OCI-M1 (cell line): Measurements from ENCODE around the gene MAPKBP1.

Experiments used
- DNase-seq: peaks from one replicate; lab custom pipeline; 2025; lab: John Stamatoyannopoulos, UW

Gene MAPKBP1

DNA sequence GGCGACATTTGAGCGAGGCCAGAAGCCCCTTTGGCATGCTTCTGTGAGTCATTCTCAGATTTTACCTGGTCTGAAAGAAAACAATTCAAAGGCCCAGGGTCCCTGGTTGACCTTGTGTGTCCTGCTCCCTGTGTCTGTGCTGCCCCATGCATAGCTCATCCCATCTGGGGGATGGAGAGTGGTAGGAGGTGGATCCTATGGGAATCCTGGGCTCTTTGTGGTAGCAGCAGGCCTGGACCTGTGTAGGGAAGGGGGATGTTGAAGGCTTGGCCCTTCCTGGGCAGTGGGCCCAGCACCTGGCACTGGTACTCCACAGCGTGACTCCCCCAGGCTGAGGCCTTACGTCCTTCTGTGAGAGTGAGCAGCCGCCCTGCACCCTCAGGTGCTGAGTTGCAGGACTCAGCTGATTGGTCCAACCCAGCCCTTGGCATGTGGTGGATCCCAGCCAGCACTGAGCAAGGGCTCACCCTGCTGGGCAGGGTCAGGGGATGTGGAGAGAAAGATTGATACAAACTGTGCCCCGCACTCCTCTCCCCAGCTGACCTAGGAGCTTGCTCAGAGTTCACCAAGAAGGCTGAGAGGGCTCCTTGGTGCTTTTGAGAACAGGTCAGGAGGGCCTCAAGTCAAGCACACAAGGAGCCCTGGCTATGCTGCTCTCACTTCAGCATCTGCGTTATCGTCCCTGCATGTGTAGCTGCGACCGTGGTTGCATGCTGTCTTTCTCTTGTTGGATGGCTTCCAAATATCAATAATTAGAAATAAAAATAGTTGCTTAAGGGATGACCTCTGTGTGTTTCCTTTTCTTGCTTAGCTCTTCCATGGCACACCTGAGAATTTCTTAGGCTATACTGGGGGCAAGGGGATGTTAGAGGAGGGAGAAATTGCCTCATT lies 32.3 kb downstream of the MAPKBP1 start:
- DNase-seq = peak; percentile 14

DNA sequence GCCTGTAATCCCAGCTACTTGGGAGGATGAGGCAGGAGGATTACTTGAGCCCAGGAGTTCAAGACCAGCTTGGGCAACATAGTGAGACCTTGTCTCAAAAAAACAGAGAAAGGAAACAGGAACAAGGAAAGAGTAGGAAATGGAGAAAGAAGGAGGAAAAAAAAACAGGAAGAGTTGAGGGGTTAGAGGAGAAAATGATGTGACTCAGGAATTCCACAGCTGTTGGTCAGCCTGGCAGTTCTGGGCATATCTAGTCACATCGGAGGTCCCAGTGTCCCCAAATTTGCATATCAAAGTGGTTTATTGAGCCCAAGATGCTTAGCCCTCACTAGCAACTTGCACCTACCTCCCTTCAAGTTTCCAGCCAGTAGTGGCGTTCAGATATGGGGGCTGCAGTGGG lies 34.8 kb downstream of the MAPKBP1 start:
- DNase-seq = no peak

GRCh38 chr15:41809526-41810220 lies 35.4 kb downstream of the MAPKBP1 start:
- no peak for DNase-seq

- no peak for DNase-seq
Measured at GRCh38 chr15:41810651-41811431, 36.6 kb downstream of the MAPKBP1 start.

DNA sequence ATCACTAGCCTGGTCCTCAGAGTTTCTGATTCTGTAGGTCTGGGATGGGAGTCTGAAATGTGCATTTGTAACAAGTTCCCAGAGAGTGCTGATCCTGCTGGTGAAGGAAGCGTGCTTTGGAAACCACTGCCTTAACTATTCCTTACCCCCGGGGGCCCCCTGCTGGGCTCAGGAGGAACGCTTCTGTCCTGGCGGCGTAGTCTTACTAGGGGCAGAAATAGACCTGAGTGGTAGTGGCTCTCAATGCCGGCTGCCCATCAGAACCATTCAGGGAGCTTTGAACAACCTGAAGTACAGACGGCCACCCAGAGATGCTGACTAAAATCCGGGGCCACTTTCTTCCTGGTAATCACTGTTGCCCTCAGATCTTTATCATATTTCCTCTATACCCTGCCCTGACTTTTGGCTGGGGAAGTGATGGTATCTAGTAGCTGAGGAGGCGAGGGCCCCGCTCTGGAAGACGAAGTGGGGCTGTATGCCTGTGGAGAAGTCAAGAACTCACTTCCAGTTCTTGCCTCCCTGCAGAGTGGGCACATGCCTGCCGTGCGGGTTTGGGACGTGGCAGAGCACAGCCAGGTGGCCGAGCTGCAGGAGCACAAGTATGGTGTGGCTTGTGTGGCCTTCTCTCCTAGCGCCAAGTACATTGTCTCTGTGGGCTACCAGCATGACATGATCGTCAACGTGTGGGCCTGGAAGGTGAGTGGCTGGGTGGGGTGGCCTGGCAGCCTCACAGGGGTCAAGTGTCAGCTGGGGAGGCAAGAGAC lies 37.3 kb downstream of the MAPKBP1 start:
- DNase-seq = peak; percentile 89

- DNase-seq = no peak
Measured at GRCh38 chr15:41812820-41813375, 38.6 kb downstream of the MAPKBP1 start.

DNA sequence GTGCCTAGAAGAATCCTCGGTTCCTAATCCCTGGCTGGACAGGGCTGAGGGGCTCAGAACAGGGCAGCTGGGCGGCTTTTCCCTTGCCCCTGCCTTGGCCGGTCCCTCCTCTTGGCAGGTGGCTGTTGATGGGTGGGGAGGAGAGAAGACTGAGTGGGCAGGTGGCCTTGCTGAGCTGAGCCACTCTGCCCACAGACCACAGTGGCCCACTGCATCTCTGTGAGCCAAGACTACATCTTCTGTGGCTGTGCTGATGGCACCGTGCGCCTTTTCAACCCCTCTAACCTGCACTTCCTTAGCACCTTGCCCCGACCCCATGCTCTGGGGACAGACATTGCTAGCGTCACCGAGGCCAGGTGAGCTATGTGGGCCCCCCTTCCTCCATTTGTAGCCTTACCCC lies 39.1 kb downstream of the MAPKBP1 start:
- no peak for DNase-seq

GRCh38 chr15:41814534-41814933 lies 40.2 kb downstream of the MAPKBP1 start:
- DNase-seq = no peak

DNA sequence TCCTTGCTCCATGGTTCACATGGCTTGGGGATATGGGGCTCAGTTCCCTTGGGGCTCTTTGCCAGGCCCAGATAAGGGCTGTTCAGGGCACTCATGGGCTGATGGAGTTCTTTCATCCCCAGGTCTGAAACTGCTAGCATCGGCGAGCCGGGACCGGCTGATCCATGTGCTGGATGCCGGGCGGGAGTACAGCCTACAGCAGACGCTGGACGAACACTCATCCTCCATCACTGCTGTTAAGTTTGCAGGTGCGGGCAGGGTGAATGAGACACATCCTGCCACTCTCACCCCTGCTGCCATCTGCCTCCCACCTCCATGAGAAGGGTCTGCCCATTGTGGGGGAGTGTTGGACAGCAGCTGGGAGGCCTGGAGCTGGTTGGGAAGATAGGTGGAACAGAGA lies 42.5 kb downstream of the MAPKBP1 start:
- no peak for DNase-seq

- DNase-seq = no peak
Measured at GRCh38 chr15:41817327-41817726, 43.0 kb downstream of the MAPKBP1 start.

DNA sequence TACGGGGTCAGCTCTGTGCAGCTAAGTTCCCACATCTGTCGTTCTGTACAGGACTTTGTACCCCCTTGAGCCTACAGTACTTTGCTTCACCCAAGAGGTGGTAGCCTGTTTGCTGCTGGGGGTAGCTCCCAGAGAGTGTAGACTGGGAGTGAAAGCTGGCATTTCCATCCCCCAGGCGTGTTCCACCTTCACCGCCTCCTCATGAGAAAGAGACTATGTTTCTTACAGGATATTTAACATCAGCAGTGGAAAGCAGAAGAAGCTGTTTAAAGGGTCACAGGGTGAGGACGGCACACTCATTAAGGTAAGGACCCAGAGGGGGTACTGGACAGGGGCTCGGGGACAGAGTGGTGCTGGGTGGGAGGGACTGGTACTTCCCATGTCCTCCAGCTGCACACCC lies 43.5 kb downstream of the MAPKBP1 start:
- no peak for DNase-seq

- DNase-seq = no peak
Measured at GRCh38 chr15:41819455-41820050, 45.3 kb downstream of the MAPKBP1 start.

GRCh38 chr15:41820791-41821423 lies 46.6 kb downstream of the MAPKBP1 start:
- DNase-seq = no peak

DNA sequence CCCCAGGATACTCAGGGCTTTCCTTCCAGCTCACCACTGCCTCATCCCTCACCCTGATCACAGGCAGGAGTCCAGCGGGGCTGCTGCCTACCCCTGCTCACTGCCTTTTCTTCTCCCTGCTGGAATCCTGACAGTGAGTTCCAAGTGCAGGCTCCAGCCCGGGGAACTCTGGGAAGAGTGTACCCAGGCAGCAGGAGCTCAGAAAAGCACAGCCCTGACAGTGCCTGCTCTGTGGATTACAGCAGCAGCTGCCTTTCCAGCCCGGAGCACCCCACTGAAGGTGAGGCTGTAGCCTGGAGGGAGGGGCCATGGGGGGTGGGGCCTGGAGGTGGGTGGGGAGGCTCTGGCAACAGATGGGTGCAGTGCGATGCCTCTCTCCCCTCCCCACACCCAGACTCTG lies 47.5 kb downstream of the MAPKBP1 start:
- DNase-seq = no peak

- no peak for DNase-seq
Measured at GRCh38 chr15:41822471-41822870, 48.2 kb downstream of the MAPKBP1 start.

GRCh38 chr15:41822957-41823356 lies 48.7 kb downstream of the MAPKBP1 start:
- DNase-seq = no peak

- no peak for DNase-seq
Measured at GRCh38 chr15:41823502-41823901, 49.2 kb downstream of the MAPKBP1 start.

- no peak for DNase-seq
Measured at GRCh38 chr15:41824062-41824745, 49.9 kb downstream of the MAPKBP1 start.

DNA sequence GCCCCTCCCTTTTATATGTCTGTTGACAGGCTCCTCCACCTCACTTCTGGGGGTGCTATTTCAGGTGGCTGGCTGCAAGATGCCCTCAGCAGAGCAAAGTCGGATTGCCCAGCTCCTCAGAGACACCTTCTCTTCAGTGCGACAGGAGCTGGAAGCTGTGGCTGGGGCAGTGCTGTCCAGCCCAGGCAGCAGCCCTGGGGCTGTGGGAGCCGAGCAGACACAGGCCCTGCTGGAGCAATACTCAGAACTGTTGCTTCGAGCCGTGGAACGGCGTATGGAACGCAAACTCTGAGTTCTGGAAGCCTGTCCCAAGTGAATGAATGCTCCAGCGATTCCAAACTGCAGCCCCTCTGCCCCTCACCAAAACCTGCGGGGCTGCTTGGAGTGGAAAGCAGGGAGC lies 50.9 kb downstream of the MAPKBP1 start:
- no peak for DNase-seq
